Activated naive CD8-positive, alpha-beta T cell treated with anti-CD3 and anti-CD28 coated beads, Interleukin-2, amount 50 U/mL, for 16 hours (primary cell): ENCODE data around the gene SRR.

ENCODE experiments used
- DNase-seq: peaks from one replicate; pipeline ENCODE4 v3.0.0-alpha.2; 2020; ENCODE audit warnings: low read depth, low spot score

The SRR gene

GRCh38 chr17:2343421-2343820, 39.7 kb downstream of the SRR start:
- DNase-seq = no peak

GRCh38 chr17:2344528-2344927, 40.8 kb downstream of the SRR start:
- DNase-seq = no peak

GRCh38 chr17:2346475-2346874, 42.7 kb downstream of the SRR start:
- no peak for DNase-seq

GRCh38 chr17:2347805-2348685, 44.3 kb downstream of the SRR start:
- no peak for DNase-seq

- no peak for DNase-seq
Measured at GRCh38 chr17:2351269-2351668, 47.5 kb downstream of the SRR start.

- no peak for DNase-seq
Measured at GRCh38 chr17:2354311-2354710, 50.6 kb downstream of the SRR start.

GRCh38 chr17:2357237-2357636, 53.5 kb downstream of the SRR start:
- no peak for DNase-seq

- DNase-seq = no peak
Measured at GRCh38 chr17:2357931-2358434, 54.2 kb downstream of the SRR start.

- no peak for DNase-seq
Measured at GRCh38 chr17:2361010-2361760, 57.4 kb downstream of the SRR start.

- no peak for DNase-seq
Measured at GRCh38 chr17:2362016-2362415, 58.3 kb downstream of the SRR start.

GRCh38 chr17:2362416-2362815, 58.7 kb downstream of the SRR start:
- DNase-seq = no peak

GRCh38 chr17:2362881-2363280, 59.1 kb downstream of the SRR start:
- DNase-seq = no peak

- DNase-seq = no peak
Measured at GRCh38 chr17:2363318-2363717, 59.6 kb downstream of the SRR start.

GRCh38 chr17:2363851-2364762, 60.4 kb downstream of the SRR start:
- no peak for DNase-seq

GRCh38 chr17:2364763-2365116, 61.0 kb downstream of the SRR start:
- no peak for DNase-seq

GRCh38 chr17:2365132-2365531, 61.4 kb downstream of the SRR start:
- DNase-seq = no peak

- no peak for DNase-seq
Measured at GRCh38 chr17:2366747-2367494, 63.2 kb downstream of the SRR start.

- DNase-seq = no peak
Measured at GRCh38 chr17:2368359-2368758, 64.6 kb downstream of the SRR start.

GRCh38 chr17:2369039-2369438, 65.3 kb downstream of the SRR start:
- DNase-seq = no peak

- no peak for DNase-seq
Measured at GRCh38 chr17:2369551-2370210, 65.9 kb downstream of the SRR start.

- DNase-seq = no peak
Measured at GRCh38 chr17:2370211-2370589, 66.5 kb downstream of the SRR start.
